Upper lobe of left lung (tissue), 4 donors: ENCODE results near the gene ERG.

ENCODE experiments used
- EP300 ChIP-seq, 4 donors: sonication (generic); formaldehyde crosslinking; IDR thresholded peaks; one replicate each; pipeline ENCODE4 v1.5.1; 2017; ENCODE audit warnings: antibody characterized with exemption in 4 of 4, control low read depth in 2 of 4
- POLR2A ChIP-seq, 4 donors: fragments of 450-650 bp; IDR thresholded peaks; one replicate each; pipeline ENCODE4 v1.5.1; 2016 to 2017; ENCODE audit warnings: antibody characterized with exemption in 4 of 4, mild to moderate bottlenecking in 2 of 4
- TF ChIP-seq, protein P1 (sequence below), 6 experiments: fragments of 450-650 bp in 4 of 6; fragments of 200-600 bp in 2 of 6; sonication (generic) in 2 of 6; IDR thresholded peaks; one replicate each; pipeline ENCODE4 v1.5.1; 2016 to 2019; ENCODE audit warnings: antibody characterized with exemption in 6 of 6

DNA sequence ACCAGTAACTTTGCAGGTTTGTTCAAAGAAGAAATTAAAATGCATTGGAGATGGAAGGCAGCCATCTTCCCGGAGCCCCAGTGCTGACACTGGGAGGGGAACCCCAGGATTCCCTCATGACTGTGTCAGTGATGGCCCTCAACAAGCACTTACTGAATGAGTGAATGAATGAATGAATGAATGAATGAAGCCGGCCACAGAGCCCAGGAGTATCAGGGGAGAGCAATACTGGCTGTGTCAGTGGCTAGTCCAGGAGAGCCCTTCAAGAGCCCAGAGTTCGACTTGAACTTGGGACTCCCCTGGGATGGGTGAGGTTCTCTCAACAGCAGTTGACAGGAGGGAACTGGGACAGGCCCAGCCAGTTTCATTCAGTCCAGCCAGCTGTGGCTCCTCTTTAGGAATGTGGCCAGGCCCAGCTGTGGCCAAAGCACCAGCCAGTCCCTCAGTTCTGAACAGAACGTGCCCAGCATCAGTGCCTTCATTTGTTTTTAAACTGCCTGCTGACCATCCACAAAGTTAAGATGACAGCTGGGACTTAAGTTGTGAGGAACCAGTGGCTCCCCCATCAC lies 9.2 kb upstream of the ERG start:
- TF ChIP-seq, protein P1, sequence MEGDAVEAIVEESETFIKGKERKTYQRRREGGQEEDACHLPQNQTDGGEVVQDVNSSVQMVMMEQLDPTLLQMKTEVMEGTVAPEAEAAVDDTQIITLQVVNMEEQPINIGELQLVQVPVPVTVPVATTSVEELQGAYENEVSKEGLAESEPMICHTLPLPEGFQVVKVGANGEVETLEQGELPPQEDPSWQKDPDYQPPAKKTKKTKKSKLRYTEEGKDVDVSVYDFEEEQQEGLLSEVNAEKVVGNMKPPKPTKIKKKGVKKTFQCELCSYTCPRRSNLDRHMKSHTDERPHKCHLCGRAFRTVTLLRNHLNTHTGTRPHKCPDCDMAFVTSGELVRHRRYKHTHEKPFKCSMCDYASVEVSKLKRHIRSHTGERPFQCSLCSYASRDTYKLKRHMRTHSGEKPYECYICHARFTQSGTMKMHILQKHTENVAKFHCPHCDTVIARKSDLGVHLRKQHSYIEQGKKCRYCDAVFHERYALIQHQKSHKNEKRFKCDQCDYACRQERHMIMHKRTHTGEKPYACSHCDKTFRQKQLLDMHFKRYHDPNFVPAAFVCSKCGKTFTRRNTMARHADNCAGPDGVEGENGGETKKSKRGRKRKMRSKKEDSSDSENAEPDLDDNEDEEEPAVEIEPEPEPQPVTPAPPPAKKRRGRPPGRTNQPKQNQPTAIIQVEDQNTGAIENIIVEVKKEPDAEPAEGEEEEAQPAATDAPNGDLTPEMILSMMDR (IDR thresholded peaks at IDR 0.05) = no peak
- TF ChIP-seq EP300 (IDR thresholded peaks at IDR 0.05) (no peak), POLR2A (IDR thresholded peaks at IDR 0.05) (no peak)
